ENCODE results near the gene KRTAP12-4.
"Not testable (repeated sequence)": the region's sequence is repeated elsewhere in the genome, so short reads cannot be mapped to it uniquely, and the experiment has no call there.

The KRTAP12-4 gene

DNA sequence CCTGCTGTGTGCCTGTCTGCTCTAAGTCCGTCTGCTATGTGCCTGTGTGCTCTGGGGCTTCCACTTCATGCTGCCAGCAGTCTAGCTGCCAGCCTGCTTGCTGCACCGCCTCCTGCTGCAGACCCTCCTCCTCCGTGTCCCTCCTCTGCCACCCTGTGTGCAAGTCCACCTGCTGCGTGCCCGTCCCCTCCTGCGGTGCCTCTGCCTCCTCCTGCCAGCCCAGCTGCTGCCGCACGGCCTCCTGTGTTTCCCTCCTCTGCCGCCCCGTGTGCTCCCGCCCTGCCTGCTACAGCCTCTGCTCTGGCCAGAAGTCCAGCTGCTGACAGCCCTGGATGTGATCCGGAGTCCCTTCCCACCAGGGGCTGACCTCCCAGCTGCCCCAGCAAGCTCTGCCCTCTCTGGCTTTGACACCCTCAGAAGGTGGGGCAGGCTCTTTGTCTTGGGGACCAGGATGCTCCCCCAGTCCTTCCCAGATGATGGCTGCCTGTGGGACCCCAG, 16.6 kb downstream of the KRTAP12-4 start:
- not testable (repeated sequence) for H3K4me3 ChIP-seq

DNA sequence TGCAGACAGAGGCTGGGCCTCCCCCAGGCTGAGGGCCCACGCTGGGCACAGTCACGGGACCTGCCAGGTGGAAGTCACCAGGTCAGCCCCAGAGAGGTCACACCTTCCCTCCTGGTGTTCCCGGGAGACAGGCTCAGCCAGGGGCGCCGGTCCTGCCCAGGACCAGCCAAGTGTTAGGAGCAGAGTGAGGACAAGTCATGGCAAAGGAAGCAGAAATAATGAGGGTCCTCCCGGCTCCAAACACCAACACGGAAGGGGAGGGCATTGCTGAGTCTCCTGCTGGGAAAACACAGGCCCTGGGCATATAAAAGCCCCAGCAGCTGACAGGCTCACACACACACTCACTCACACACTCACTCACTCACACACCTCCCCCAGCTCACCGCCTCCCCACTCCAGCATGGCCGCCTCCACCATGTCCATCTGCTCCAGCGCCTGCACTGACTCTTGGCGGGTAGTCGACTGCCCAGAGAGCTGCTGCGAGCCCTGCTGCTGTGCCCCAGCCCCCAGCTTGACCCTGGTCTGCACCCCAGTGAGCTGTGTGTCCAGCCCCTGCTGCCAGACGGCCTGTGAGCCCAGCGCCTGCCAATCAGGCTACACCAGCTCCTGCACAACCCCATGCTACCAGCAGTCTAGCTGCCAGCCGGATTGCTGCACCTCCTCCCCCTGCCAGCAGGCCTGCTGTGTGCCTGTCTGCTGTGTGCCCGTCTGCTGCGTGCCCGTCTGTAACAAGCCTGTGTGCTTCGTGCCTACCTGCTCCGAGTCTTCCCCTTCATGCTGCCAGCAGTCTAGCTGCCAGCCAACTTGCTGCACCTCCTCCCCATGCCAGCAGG, 17.2 kb downstream of the KRTAP12-4 start, which contains the start of gene KRTAP10-10:
KRTAP10-10 (plus strand) TSS at position 339 of the 833 bp plus-strand sequence; CDS start at position 401, 62 bp downstream.
- no peak within 1 kb of the TSS for H3K27ac ChIP-seq
- H3K4me3 ChIP-seq: no peak within 1 kb of the TSS

More for the DNA sequence above, 16.6 kb downstream of the KRTAP12-4 start:
- H3K27ac ChIP-seq: not testable (repeated sequence)

DNA sequence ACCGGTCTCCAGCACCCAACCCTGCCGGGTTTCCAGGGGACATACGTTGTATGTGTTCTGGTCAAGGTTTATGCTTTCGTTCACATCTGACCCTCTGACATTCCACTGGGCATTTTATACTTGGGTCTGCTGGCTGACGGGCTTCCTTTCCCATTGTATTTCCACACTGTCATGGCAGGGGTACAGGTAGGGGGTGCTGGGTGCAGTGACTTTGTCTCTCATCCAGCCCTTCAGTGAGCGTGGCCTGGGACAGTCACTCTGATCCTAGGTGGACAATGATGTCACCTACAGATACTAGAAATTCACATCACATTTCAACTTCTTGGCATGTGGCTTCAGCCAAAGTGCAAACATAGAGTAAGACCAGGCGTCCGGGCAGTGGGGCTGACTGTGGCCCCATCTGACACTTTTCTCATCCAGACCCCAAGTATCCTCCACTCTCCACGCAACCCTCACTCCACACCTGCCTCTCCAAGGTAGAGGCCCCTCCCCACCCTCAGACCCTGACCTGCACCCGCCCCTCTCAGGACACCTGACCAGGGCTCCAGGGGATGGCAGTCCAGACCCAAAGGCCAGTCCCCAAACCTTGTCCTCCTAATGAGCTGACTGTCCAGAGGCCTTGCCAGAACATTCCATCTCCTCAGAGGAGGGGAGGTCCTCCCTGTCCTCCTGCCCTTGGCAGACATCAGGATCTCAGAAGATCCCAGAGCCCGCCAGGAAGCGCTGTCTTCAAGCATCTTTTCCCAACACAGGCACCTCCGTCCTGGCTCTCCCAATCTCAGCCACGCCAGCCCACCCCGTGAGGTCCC, 18.0 kb downstream of the KRTAP12-4 start:
- no peak overlapping the region for H3K4me3 ChIP-seq
- no peak overlapping the region for H3K27ac ChIP-seq

DNA sequence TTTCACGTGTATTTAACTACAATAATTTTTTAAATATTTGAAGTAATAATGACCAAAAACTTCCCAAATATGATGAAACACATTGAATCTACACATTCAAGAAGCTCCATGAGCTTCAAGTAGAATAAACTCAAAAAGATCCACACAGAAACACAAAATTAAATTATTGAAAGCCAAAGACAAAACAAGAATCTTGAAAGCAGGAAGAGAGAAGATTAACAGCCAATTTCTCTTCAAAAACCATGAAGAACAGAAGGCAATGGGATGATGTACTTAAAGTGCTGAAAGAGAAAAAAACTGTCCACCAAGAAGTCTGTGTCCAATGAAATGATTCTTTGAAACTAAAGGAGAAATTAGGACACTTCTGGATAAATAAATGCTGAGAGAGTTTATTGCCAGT, 22.4 kb downstream of the KRTAP12-4 start:
- Histone ChIP-seq H3K27ac (no peak overlapping the region), H3K4me3 (no peak overlapping the region)

DNA sequence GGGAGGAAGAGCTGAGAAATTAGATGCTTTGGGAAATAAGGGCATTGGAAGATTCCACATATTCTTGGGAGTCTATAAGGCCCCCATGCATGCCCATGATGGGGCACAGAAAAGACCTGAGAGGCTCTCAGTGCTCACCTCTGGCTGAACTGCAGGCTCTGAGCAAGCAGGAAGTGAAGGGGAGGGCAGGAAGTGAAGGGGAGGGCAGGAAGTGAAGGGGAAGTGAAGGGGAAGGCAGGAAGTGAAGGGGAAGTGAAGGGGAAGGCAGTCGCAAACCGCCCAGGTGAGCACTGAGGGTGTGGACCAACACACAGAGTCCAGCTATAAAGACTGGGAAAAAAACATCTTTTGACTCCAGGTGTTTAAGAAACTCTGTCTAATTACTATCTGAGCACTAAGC, 24.0 kb downstream of the KRTAP12-4 start:
- Histone ChIP-seq H3K4me3 (no peak overlapping the region), H3K27ac (no peak overlapping the region)

DNA sequence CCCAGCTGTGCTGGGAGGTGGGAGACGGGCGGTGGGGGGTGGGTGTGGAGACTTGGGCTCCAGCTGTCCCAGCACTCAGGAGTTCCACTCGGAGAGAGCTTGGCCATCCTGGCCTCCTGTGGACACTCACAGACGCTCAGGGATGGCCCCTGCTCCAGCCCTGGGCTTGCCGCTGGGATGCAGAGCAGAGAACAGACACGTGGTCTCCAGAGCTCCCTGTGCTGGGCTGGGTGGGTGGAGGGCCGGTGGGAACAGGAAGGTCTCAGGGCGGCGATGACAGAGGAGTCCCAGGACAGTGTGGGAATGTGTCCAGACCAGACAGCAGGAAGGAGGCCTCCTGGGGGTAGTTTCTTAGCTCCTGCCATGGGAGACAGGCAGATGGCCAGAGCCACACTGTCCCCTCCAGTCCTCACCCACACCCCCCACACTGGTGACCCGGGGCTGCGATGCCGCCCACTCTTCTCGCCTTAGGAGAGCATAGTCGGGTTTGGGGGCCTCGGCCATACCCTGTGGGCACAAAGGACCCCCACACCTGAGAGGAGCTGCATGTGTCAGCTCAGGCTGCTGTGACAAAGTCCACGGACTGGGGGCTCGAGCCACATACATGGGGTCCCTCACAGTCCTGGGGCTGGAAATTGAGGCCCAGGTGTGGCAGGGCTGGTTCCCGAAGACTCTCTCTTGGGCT, 25.6 kb downstream of the KRTAP12-4 start:
- H3K27ac ChIP-seq: no peak overlapping the region
- no peak overlapping the region for H3K4me3 ChIP-seq

DNA sequence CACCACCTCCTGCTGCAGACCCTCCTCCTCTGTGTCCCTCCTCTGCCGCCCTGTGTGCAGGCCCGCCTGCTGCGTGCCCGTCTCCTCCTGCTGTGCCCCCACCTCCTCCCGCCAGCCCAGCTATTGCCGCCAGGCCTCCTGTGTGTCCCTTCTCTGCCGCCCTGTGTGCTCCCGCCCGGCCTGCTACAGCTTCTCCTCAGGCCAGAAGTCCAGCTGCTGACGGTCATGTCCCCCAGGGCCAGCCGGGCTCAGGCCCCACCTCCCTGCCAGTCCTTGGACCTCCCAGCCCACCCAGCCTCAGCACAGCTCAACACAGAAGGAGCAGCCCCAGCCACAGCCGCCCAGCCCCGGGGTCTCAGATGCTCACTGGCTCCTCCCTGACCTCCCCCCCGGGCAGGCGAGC, 26.6 kb downstream of the KRTAP12-4 start:
- not testable (repeated sequence) for H3K4me3 ChIP-seq

DNA sequence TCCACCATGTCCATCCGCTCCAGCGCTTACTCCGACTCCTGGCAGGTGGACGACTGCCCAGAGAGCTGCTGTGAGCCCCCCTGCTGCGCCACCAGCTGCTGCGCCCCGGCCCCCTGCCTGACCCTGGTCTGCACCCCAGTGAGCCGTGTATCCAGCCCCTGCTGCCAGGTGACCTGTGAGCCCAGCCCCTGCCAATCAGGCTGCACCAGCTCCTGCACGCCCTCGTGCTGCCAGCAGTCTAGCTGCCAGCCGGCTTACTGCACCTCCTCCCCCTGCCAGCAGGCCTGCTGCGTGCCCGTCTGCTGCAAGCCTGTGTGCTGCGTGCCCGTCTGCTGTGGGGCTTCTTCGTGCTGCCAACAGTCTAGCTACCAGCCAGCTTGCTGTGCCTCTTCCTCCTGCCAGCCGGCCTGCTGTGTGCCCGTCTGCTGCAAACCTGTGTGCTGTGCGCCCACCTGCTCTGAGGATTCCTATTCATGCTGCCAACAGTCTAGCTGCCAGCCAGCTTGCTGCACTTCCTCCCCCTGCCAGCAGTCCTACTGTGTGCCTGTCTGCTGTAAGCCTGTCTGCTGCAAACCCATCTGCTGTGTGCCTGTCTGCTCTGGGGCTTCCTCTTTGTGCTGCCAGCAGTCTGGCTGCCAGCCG, 27.2 kb downstream of the KRTAP12-4 start:
- H3K4me3 ChIP-seq, H3K27ac ChIP-seq: not testable (repeated sequence)

More for the DNA sequence above, 26.6 kb downstream of the KRTAP12-4 start:
- not testable (repeated sequence) for H3K27ac ChIP-seq

DNA sequence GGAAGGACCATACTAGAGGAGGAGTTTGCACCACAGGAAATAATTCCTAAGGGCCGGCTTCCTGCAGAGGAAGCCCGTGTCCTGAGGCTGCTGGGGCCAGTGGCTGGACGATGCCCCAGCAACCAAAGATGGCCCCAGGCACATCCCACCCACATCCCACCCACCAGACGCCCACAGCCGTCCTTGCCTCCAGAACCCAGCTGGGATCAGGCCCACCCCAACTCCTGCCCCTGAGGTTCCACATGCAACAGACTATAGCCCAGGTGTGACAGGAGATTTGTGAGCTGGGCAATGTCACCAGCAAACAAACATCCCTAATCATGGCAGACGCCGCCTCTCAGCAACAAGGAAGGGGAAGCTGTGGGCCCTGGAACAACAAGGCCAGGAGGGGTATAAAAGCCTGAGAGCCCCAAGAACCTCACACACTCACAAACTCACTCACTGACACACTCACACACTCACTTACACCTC, 27.8 kb downstream of the KRTAP12-4 start, which contains the start of gene KRTAP10-9:
KRTAP10-9 (plus strand) TSS at position 421 of the 471 bp plus-strand sequence. CDS start 79 bp downstream, outside the sequence.
- no peak within 1 kb of the TSS for H3K27ac ChIP-seq
- no peak within 1 kb of the TSS for H3K4me3 ChIP-seq

DNA sequence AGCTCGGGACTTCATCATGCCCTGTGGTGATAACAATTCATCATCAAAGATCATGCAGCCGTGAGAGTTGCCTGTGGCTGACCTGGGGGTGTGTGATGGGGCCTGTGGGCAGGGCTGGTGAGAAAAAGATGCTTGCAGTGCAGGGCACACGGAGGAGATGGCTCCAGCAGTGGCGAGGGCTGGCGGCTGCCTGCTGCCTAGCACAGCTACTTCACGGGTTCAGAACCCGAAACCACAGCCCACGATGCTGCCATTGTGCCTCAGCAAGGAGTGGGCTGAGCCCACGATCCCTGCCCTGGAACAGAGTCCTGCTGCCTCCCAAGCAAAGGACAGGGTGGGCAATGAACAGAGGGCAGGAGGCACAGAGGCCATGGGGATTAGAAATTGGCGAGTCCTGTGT, 28.2 kb downstream of the KRTAP12-4 start:
- Histone ChIP-seq H3K4me3 (no peak overlapping the region), H3K27ac (no peak overlapping the region)

DNA sequence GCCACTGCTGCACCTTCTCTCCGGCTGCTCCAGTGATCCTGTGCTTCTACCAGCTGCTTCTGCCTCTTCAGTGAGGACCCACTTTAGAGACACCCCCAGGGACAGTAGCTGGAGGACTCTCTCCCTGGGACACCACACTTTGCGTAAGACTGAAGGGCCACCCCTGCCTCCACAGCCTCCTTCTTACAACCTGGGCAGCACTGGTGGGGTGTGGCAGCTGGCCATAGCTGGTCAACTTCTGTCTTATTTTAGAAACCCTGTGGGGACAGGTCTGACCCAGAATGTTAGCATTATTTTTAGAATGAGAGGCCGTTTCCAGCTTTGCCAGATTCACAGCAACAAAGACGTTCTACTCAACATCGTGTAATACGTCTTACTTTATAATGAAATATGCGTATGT, 28.7 kb downstream of the KRTAP12-4 start:
- H3K27ac ChIP-seq: no peak overlapping the region
- H3K4me3 ChIP-seq: no peak overlapping the region

DNA sequence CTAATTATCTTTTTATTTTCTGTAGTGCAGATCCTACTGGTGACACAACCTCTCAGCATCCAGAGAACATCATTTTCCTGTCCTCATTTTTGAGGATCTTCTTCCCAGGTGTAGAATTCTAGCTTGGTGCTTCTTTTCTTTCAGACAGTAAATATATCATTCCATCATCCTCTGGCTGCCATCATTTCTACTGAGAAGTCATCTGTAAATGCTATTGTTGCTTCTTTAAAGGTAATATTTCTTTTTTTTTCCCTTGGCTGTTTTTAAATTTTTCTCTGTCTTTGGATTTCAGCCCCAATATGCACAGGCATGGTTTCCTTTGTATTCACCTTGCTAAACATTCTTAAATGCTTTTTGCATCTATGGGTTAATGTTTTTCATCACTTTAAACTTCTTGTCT, 30.9 kb downstream of the KRTAP12-4 start:
- H3K27ac ChIP-seq: no peak overlapping the region

DNA sequence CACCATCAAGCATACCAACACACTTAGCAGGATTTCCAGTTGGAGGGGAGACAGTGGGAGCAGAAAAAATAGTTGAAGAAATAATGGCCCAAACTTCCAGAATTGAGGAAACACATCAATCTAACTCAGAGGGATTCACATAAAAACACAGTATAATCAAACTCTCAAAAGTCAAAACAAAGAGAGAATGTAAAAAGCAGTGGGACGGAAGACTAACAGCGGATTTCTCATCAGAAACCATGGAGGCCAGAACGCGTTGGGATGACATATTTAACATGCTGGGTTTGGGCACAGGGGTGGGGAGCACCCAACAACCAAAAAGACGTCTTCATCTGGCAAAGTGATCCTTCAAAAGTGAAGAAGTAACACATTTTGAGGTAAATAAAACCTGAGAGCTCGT, 34.6 kb downstream of the KRTAP12-4 start:
- Histone ChIP-seq H3K27ac (no peak overlapping the region), H3K4me3 (no peak overlapping the region)

More for the DNA sequence above, 30.9 kb downstream of the KRTAP12-4 start:
- no peak overlapping the region for H3K4me3 ChIP-seq

DNA sequence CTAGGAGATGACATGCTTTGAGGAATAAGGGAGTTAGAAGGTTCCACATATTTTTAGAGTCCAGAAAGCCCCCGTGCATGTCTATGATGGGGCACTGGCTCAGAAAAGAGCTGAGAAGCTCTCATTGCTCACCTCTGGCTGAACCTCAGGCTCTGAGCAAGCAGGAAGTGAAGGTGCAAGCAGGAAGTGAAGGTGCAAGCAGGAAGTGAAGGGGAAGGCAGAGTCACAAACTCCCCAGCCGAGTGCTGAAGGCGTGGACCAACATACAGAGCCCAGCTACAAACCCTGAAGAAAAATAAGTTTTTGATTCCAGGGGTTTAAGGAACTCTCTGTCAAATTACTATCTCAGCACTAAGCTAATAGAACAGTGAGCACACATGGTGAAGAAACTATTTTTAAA, 35.5 kb downstream of the KRTAP12-4 start:
- H3K27ac ChIP-seq: peak overlapping the region in 8 of 21 experiments; percentile 2 to 80 (median 48)
- H3K4me3 ChIP-seq: no peak overlapping the region

DNA sequence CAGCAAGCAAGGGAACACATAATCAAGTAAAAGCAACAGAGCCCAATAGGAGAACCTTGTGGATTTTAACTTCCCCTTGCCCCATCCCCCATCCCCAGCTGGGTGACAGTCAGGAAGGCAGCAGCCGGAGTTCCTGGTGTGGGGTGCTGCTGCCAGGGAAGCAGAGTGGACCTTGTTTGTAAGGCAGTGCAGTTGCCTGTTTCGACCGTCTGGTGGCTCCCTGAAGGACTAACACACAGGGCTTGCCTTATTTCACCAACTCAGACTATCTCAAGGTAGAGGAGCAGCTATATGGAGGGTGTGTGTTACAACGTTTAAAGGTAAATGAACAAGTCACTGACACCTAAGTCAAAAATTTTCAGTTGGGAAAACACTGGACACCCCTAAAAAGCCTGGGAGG, 36.0 kb downstream of the KRTAP12-4 start:
- H3K27ac ChIP-seq: peak overlapping the region in 8 of 21 experiments; percentile 2 to 80 (median 48)
- no peak overlapping the region for H3K4me3 ChIP-seq

DNA sequence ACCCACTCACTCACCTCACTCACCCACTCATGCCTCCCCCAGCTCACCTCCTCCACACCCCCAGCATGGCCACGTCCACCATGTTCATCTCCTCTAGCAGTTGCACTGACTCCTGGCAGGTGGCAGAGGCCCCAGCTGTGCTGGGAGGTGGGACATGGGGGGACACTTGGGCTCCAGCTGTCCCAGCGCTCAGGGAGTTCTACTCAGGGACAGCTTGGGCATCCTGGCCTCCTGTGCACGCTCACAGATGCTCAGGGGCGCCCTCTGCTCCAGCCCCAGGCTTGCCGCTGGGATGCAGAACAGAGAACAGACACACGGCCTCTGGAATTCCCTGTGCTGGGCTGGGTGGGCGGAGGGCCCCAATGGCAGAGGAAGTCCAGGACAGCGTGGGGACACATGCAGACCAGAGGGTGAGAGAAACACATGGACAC, 37.4 kb downstream of the KRTAP12-4 start:
- H3K27ac ChIP-seq: no peak overlapping the region
- no peak overlapping the region for H3K4me3 ChIP-seq

DNA sequence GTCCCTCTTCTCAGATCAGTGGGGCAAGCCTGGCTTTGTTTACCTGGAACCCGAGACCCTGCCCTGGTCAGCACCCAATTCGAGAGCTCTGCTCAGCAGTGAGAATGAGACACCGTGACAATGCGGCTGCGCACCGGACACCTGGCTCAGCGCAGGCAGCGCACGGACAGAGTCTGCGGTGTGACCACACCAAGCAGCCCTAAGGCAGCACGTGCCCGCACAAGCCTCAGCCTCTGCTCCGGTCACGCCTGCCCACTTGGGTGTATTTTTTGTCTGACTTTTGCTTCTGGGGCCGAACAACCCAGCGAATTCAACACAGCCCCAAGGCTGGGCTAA, 37.9 kb downstream of the KRTAP12-4 start:
- Histone ChIP-seq H3K27ac (no peak overlapping the region), H3K4me3 (no peak overlapping the region)

DNA sequence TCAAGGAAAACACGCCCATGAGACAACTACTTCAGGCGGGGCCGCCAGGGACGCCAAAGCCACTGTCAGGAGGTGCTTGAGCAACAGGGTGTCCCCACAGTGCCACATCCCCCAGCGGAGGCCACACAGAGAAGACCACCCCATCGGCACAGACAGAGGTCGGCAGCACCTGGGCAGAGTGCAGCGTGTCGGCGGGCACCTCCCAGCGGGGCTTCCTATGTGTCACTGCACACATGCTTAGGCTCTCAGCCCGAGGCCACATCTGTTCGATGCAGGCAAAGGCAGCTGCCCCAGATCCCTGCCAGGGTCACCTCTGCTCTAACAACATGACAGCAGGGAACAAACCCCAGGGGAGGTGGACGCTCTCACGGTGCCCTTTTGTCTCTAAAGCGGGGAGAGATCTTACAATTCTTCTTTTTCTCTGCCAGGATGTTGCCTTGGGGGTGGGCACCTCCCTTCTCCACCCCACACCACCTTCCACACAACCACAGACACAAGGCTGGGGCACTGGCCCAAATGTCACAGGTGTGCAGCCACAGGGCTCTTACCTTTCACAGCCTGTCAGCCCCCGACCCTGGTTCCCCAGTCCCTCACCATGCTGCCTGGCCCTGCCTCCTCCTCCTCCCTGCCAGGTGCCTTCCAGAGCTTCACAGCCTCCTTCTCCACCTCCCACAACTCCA, 38.4 kb downstream of the KRTAP12-4 start:
- no peak overlapping the region for H3K27ac ChIP-seq
- no peak overlapping the region for H3K4me3 ChIP-seq

DNA sequence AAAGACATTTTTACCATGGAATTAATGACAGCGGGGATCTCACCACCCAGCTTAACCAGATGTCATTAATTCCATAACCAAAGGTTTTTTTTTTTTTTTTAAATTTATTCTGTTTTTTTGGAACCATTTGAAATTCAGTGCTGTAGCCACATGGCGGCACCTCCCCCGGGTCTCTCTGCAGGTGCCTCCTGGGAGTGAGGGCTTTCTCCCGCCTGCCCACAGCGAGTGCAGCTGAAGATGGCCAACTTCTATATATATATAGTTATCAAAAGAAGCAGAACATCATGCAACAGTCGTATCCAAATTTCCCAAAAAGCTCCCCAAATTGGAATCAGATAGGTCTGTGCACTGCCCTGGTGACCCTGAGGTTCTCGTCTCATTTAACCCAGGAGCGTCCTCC, 39.0 kb downstream of the KRTAP12-4 start:
- no peak overlapping the region for H3K4me3 ChIP-seq
- H3K27ac ChIP-seq: no peak overlapping the region
